Keratinocyte (primary cell): Measurements from ENCODE around the gene CCDC178. TPM values are rescaled to one million over a fixed set of nuclear protein-coding genes. Genes with fewer than 3 reads are reported as not detected.

Source experiments
- DNase-seq: peaks from one replicate; pipeline ENCODE4 v3.0.0-alpha.2; 2011; ENCODE audit warnings: low read depth, missing footprints, low spot score
- FAIRE-seq: peaks from 2 replicates; lab custom pipeline; 2011; peaks lifted over from hg19 to GRCh38; lab: Jason Lieb, UNC
- H2AFZ ChIP-seq: 2 replicates; pipeline ENCODE4 v1.6.0; 2012; ENCODE audit warnings: low read length, control low read depth, inconsistent platforms; ENCODE audit not compliant: control insufficient read depth
- H3K27ac ChIP-seq: 2 replicates; pipeline ENCODE4 v1.5.1; 2011; ENCODE audit warnings: low read length; ENCODE audit not compliant: control insufficient read depth, insufficient read depth
- H3K27me3 ChIP-seq: 3 replicates; pipeline ENCODE4 v1.6.0; 2011; ENCODE audit warnings: low read length; ENCODE audit not compliant: control insufficient read depth, insufficient read depth; ENCODE audit errors: extremely low read depth
- H3K36me3 ChIP-seq, 2 experiments: 2 replicates in 1 of 2; 3 replicates in 1 of 2; pipeline ENCODE4 v1.5.1; 2011; ENCODE audit warnings: low read length in 2 of 2, mild to moderate bottlenecking in 1 of 2; ENCODE audit not compliant: control insufficient read depth in 2 of 2, insufficient read depth in 2 of 2; ENCODE audit errors: extremely low read depth in 1 of 2
- H3K4me1 ChIP-seq: 3 replicates; pipeline ENCODE4 v1.5.1; 2011; ENCODE audit warnings: low read length; ENCODE audit not compliant: control insufficient read depth, insufficient read depth; ENCODE audit errors: extremely low read depth
- H3K4me2 ChIP-seq: 3 replicates; pipeline ENCODE4 v1.6.0; 2011; ENCODE audit warnings: low read depth, low read length; ENCODE audit not compliant: control insufficient read depth, insufficient read depth; ENCODE audit errors: extremely low read depth
- H3K4me3 ChIP-seq, 3 experiments: fragments of 200-600 bp in 1 of 3; sonication (generic) in 1 of 3; 2 replicates in 2 of 3; 3 replicates in 1 of 3; pipeline ENCODE4 v1.5.1; 2011 to 2016; ENCODE audit warnings: low read length in 3 of 3, mild to moderate bottlenecking in 3 of 3, control low read depth in 2 of 3, inconsistent platforms in 1 of 3, low read depth in 1 of 3, mixed read lengths in 1 of 3, mixed run types in 1 of 3, moderate library complexity in 1 of 3; ENCODE audit not compliant: control insufficient read depth in 2 of 3, insufficient read depth in 2 of 3; ENCODE audit errors: extremely low read depth in 1 of 3
- H3K79me2 ChIP-seq: 2 replicates; pipeline ENCODE4 v1.6.0; 2012; ENCODE audit warnings: low read length; ENCODE audit not compliant: control insufficient read depth, insufficient read depth
- H3K9ac ChIP-seq: 3 replicates; pipeline ENCODE4 v1.6.0; 2011; ENCODE audit warnings: low read length; ENCODE audit not compliant: control insufficient read depth, insufficient read depth; ENCODE audit errors: extremely low read depth
- H3K9me1 ChIP-seq: 3 replicates; pipeline ENCODE4 v1.6.0; 2011; ENCODE audit warnings: low read length; ENCODE audit not compliant: control insufficient read depth, insufficient read depth; ENCODE audit errors: extremely low read depth
- H3K9me3 ChIP-seq: 2 replicates; pipeline ENCODE4 v1.5.1; 2012; ENCODE audit warnings: low read depth, low read length; ENCODE audit not compliant: control insufficient read depth
- H4K20me1 ChIP-seq: 3 replicates; pipeline ENCODE4 v1.6.0; 2011; ENCODE audit warnings: low read length; ENCODE audit not compliant: control insufficient read depth, insufficient read depth; ENCODE audit errors: extremely low read depth
- CTCF ChIP-seq, 3 experiments: IDR thresholded peaks in 1 of 3; conservative IDR thresholded peaks in 1 of 3; optimal IDR thresholded peaks in 1 of 3; 2 replicates in 2 of 3; 3 replicates in 1 of 3; pipeline versions ENCODE3 to v1.5.1; 2011; ENCODE audit warnings: low read length in 3 of 3, mild to moderate bottlenecking in 3 of 3, moderate library complexity in 2 of 3, control low read depth in 1 of 3, inconsistent platforms in 1 of 3; ENCODE audit not compliant: insufficient read depth in 2 of 3; ENCODE audit errors: extremely low read depth in 1 of 3
- EZH2 ChIP-seq: IDR thresholded peaks from one replicate; pipeline ENCODE4 v1.6.1; 2012; ENCODE audit warnings: inconsistent platforms, mild to moderate bottlenecking, low read length, moderate library complexity
- dilution Hi-C: fragments of 300-500 bp; cut with MboI; formaldehyde crosslinking; loops from one replicate; pipeline ENCODE4 v1.7.0; 2020; ENCODE audit warnings: low sequenced_read_pairs; ENCODE audit not compliant: extremely low pct_ligation_motif_present
- polyA plus RNA-seq, 5 experiments: library from polyadenylated mRNA; depleted of rRNA in 3 of 5; stranded (reverse) in 3 of 5; stranded (forward) in 1 of 5; unstranded in 1 of 5; fragments of >200 nt; gene quantifications; 1 replicate in 1 of 5; 2 replicates in 3 of 5; 3 replicates in 1 of 5; pipeline versions ENCODE4 v1.2.1 to v1.2.3, GENCODE V29; 2011 to 2012; ENCODE audit warnings: missing spikeins in 2 of 5, low read depth in 1 of 5, low replicate concordance in 1 of 5

Gene CCDC178
- polyA plus RNA-seq, 1 donor (not counting 4 experiments of a cell fraction or from before 2014, with no cell fraction given) = 0.14 TPM

- Histone ChIP-seq H3K36me3 (no peaks in the 10 kb centered on the region), H3K27me3 (no peaks in the 10 kb centered on the region), H3K4me3 (no peak overlapping the region), H3K4me2 (no peak overlapping the region), H3K4me1 (no peaks in the 10 kb centered on the region), H4K20me1 (no peaks in the 10 kb centered on the region), H3K27ac (no peak overlapping the region), H3K9ac (no peak overlapping the region), H2AFZ (no peak overlapping the region), H3K9me1 (no peaks in the 10 kb centered on the region), H3K9me3 (no peaks in the 10 kb centered on the region), H3K79me2 (no peaks in the 10 kb centered on the region)
- dilution Hi-C loops = no loop called here
- DNase-seq (no peak), FAIRE-seq (no peak)
- TF ChIP-seq EZH2 = no peak
- no peak for TF ChIP-seq CTCF (optimal IDR thresholded peaks at IDR 0.05 in 1 of 3, IDR thresholded peaks at IDR 0.05 in 1 of 3, conservative IDR thresholded peaks at IDR 0.05 in 1 of 3; ENCODE audit: extremely low read depth in 1 of 3, insufficient read depth in 2 of 3, low read length in 3 of 3)
Measured at GRCh38 chr18:33076601-33077000, 363.9 kb downstream of the CCDC178 start.

GRCh38 chr18:33074125-33074524, 366.4 kb downstream of the CCDC178 start:
- Histone ChIP-seq H3K36me3 (no peaks in the 10 kb centered on the region), H3K79me2 (no peaks in the 10 kb centered on the region), H3K4me1 (no peaks in the 10 kb centered on the region), H3K4me2 (no peak overlapping the region), H3K27me3 (no peaks in the 10 kb centered on the region), H3K4me3 (no peak overlapping the region), H3K9ac (no peak overlapping the region), H4K20me1 (no peaks in the 10 kb centered on the region), H2AFZ (no peak overlapping the region), H3K27ac (no peak overlapping the region), H3K9me3 (no peaks in the 10 kb centered on the region), H3K9me1 (no peaks in the 10 kb centered on the region)
- dilution Hi-C loops = no loop called here
- DNase-seq = no peak
- TF ChIP-seq CTCF (optimal IDR thresholded peaks at IDR 0.05 in 1 of 3, IDR thresholded peaks at IDR 0.05 in 1 of 3, conservative IDR thresholded peaks at IDR 0.05 in 1 of 3; ENCODE audit: extremely low read depth in 1 of 3, insufficient read depth in 2 of 3, low read length in 3 of 3) (no peak), EZH2 (no peak)
- FAIRE-seq = no peak
